Neural cell (in vitro differentiated cells): ENCODE data around the gene TBX20.
"Not testable (repeated sequence)": the region's sequence is repeated elsewhere in the genome, so short reads cannot be mapped to it uniquely, and the experiment has no call there.

Experiments used
- CTCF ChIP-seq: fragments of 450-650 bp; IDR thresholded peaks from 2 replicates; pipeline ENCODE4 v1.5.1; 2014; ENCODE audit warnings: antibody characterized with exemption, mild to moderate bottlenecking, moderate library complexity; ENCODE audit not compliant: poor library complexity, severe bottlenecking
- EP300 ChIP-seq: fragments of 450-650 bp; conservative IDR thresholded peaks from 2 replicates; pipeline ENCODE4 v1.6.1; 2014; ENCODE audit warnings: antibody characterized with exemption, mild to moderate bottlenecking, moderate library complexity; ENCODE audit not compliant: poor library complexity, severe bottlenecking
- EZH2 ChIP-seq: fragments of 200-600, 300-800 bp; shearing (Covaris generic), sonication (generic); IDR thresholded peaks from 2 replicates; pipeline ENCODE4 v1.6.1; 2014; ENCODE audit warnings: antibody characterized with exemption, low read length, borderline replicate concordance, mild to moderate bottlenecking; ENCODE audit not compliant: insufficient read depth, poor library complexity, severe bottlenecking
- POLR2AphosphoS5 ChIP-seq: IDR thresholded peaks from 2 replicates; pipeline ENCODE4 v1.6.1; 2012

DNA sequence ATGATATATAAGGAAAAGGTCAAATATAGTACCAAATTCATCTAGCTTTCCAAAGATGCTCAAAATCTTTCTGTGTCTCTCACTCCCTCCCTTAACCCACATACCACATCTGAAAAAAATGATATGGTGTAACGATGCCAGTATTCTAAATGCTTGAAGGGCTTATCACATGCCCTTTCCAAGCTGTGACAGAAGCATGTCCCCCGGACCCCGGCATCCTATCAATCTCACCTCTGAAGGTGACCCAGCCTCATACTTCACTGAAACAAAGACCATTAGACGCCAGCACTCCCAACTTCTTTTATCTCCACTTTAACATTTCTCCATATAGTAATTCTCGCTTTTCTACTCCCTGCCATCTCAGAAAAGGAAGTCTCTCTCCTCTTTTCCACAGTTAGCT is 68.9 kb downstream of the TBX20 start:
- TF ChIP-seq EZH2, CTCF, POLR2AphosphoS5, EP300: not testable (repeated sequence)
